RWPE2 (cell line): ENCODE data around the gene PLCH2.

Experiments used
- ATAC-seq: fragments of 200-7000 bp; cut with Tn5 transposase; 3 replicates; pipeline ENCODE4 v1.9.1; 2021; ENCODE audit warnings: low read depth
- DNase-seq: peaks from one replicate; pipeline ENCODE4 v3.0.0-alpha.2; 2020; ENCODE audit warnings: low spot score
- H3K27ac ChIP-seq: fragments of 450-650 bp; 2 replicates; pipeline ENCODE4 v1.5.1; 2017; ENCODE audit warnings: mild to moderate bottlenecking; ENCODE audit not compliant: poor library complexity, severe bottlenecking
- H3K27me3 ChIP-seq: fragments of 250-450 bp; sonication (Bioruptor Pico); 2 replicates; pipeline ENCODE4 v1.5.1; 2021; ENCODE audit warnings: mild to moderate bottlenecking, moderate library complexity; ENCODE audit not compliant: insufficient read depth, poor library complexity, severe bottlenecking
- H3K36me3 ChIP-seq: fragments of 250-450 bp; sonication (Bioruptor Pico); 2 replicates; pipeline ENCODE4 v1.5.1; 2020; ENCODE audit warnings: low read depth, mild to moderate bottlenecking, moderate library complexity
- H3K4me1 ChIP-seq: fragments of 250-450 bp; sonication (Bioruptor Pico); 2 replicates; pipeline ENCODE4 v1.5.1; 2021; ENCODE audit warnings: mild to moderate bottlenecking, moderate library complexity; ENCODE audit not compliant: insufficient read depth, poor library complexity, severe bottlenecking
- H3K4me3 ChIP-seq: fragments of 250-450 bp; sonication (Bioruptor Pico); 2 replicates; pipeline ENCODE4 v1.5.1; 2021; ENCODE audit warnings: mild to moderate bottlenecking, moderate library complexity; ENCODE audit not compliant: severe bottlenecking
- H3K9me3 ChIP-seq: fragments of 250-450 bp; sonication (Bioruptor Pico); 2 replicates; pipeline ENCODE4 v1.5.1; 2021; ENCODE audit warnings: mild to moderate bottlenecking, moderate library complexity; ENCODE audit not compliant: severe bottlenecking
- CTCF ChIP-seq: fragments of 450-650 bp; IDR thresholded peaks from one replicate; pipeline ENCODE4 v1.5.1; 2017; ENCODE audit warnings: mild to moderate bottlenecking, moderate library complexity; ENCODE audit not compliant: poor library complexity, severe bottlenecking

Gene PLCH2

GRCh38 chr1:2462819-2463218 is 13.3 kb upstream of the PLCH2 start:
- Histone ChIP-seq H3K27me3 (no peaks in the 10 kb centered on the region), H3K4me1 (peaks cover 27% of the 10 kb centered on the region), H3K27ac (no peak overlapping the region), H3K9me3 (no peaks in the 10 kb centered on the region), H3K4me3 (no peak overlapping the region), H3K36me3 (no peaks in the 10 kb centered on the region)
- no peak for DNase-seq
- ATAC-seq, result no peak
- no peak for TF ChIP-seq CTCF

GRCh38 chr1:2463396-2463795 is 12.7 kb upstream of the PLCH2 start:
- Histone ChIP-seq H3K27me3 (no peaks in the 10 kb centered on the region), H3K4me1 (peaks cover 27% of the 10 kb centered on the region), H3K9me3 (no peaks in the 10 kb centered on the region), H3K27ac (no peak overlapping the region), H3K4me3 (no peak overlapping the region), H3K36me3 (no peaks in the 10 kb centered on the region)
- DNase-seq (no peak), ATAC-seq (no peak)
- no peak for TF ChIP-seq CTCF

GRCh38 chr1:2465371-2466269 is 10.5 kb upstream of the PLCH2 start:
- Histone ChIP-seq H3K27ac (peak overlapping the region; percentile 17), H3K27me3 (no peaks in the 10 kb centered on the region), H3K36me3 (no peaks in the 10 kb centered on the region), H3K4me3 (no peak overlapping the region), H3K9me3 (no peaks in the 10 kb centered on the region), H3K4me1 (peaks cover 27% of the 10 kb centered on the region)
- ATAC-seq (no peak), DNase-seq (no peak)
- TF ChIP-seq CTCF, result no peak

GRCh38 chr1:2466270-2466665 is 9.8 kb upstream of the PLCH2 start:
- no peaks in the 10 kb centered on the region for H3K27me3 ChIP-seq
- ATAC-seq (no peak; the same call in 2 of the 3 replicates), DNase-seq (no peak)
- H3K9me3 ChIP-seq, result no peaks in the 10 kb centered on the region
- no peak overlapping the region for H3K4me3 ChIP-seq
- no peak for TF ChIP-seq CTCF
- no peaks in the 10 kb centered on the region for H3K36me3 ChIP-seq
- H3K27ac ChIP-seq, result peak overlapping the region; percentile 17
- peaks cover 27% of the 10 kb centered on the region for H3K4me1 ChIP-seq
